GM12801 (cell line): ENCODE measurements around the gene AQR.

ENCODE experiments used
- CTCF ChIP-seq: IDR thresholded peaks from one replicate; pipeline ENCODE4 v1.5.1; 2011; ENCODE audit warnings: control low read depth; ENCODE audit not compliant: insufficient read length; ENCODE audit errors: extremely low read depth

AQR gene

DNA sequence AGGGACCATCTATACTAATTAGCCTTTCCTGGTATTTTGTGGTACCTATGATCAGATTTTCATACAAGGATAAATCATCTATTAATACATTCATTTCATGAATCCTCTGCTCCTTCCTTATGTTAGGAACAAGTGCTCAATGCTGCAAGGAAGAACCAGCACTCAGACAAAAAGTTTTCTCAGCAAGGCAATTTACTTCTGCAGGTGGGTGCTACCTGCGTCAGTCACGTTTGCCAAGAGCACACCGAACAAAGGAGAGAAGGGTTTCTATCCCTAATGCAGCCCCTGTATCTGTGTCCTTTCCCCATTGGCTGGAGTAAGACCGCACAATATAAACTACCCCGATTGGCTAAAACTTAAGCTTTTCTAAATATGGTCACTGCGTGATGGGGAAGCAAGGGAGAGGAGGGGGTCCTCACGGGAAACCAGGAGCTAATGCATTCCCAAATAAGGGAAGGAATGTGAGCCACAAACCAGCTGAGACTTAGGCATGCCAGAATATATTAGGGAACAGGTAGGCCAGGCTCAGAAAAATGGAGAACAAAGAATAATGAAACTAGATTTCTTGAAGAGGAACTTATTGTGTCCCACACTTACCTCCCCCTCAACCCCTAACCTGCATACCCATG, 76.5 kb downstream of the AQR start:
- no peak for TF ChIP-seq CTCF

GRCh38 chr15:34890424-34890823, 79.1 kb downstream of the AQR start:
- no peak for TF ChIP-seq CTCF

GRCh38 chr15:34889476-34889875, 80.1 kb downstream of the AQR start:
- TF ChIP-seq CTCF: no peak

- no peak for TF ChIP-seq CTCF
These were observed 83.4 kb downstream of the AQR start for GRCh38 chr15:34886134-34886533.

- TF ChIP-seq CTCF: no peak
These were observed 85.9 kb downstream of the AQR start for GRCh38 chr15:34883633-34884032.

- TF ChIP-seq CTCF: no peak
These were observed 86.5 kb downstream of the AQR start for GRCh38 chr15:34883042-34883441.

DNA sequence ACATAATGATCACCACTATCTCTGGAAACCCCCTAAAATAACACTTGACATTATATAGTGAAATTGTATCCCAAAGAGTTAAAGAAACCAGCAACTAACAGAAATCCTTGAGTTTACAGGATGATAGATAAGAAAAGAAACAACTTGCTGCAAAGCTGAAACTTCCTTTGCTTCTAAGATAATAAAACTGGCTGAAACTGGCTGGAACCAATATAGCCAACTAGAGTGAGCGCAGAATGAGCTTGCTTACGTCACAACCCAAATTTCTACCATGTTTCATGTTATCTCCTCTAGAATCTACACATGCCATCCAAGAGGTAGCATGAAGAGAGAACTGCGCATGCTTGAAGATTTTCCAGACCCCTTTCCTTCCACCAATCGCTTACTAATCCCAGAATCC, 90.4 kb downstream of the AQR start:
- no peak for TF ChIP-seq CTCF
